Measurements from ENCODE around the gene ADSL. TPM values are rescaled to one million over a fixed set of nuclear protein-coding genes. Genes with fewer than 3 reads are reported as not detected.

The ADSL gene
- total RNA-seq, 3 donors from 2014 or later: 34.0 to 48.1 (median 42.8) TPM

DNA sequence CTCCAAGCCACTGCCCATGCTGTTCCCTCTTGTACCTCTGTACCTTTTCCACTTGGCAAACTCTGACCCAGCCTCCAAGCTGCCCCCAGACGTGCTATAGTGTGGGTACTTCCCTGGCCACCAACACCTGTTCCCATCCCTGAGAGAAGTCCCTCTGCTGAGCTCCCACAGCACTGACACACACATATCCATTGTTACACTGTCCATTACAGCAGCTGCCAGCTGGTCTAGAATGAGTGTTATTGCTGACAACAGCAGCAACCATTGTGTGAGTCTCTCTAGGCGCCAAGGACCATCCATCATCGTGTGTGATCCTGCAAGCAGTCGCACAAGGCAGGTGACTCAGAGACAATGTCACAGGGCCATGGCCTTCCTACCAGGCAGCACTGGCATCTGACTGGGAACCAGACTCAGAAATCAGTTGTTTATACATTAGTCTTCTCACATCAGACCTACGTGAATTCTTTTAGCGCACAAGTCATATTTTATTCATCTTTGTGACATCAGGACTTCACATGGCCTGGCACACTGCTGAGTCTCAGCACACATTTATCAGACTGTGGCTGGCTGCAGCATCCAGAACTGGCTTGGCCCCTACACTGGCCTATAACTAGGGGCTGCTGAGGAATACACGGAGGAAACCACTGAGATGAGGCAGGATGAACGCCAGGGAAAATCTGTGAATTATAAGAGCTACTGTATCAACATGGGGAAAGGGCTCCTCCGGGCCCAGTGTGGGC is 80.5 kb downstream of the ADSL start:
- Histone ChIP-seq H3K4me3 (no peak overlapping the region), H3K9me3 (no peaks in the 10 kb centered on the region), H3K36me3 (ENCODE audit: low read depth) (no peaks in the 10 kb centered on the region), H3K4me1 (ENCODE audit: low read depth) (no peaks in the 10 kb centered on the region)
- DNase-seq (no peak), ATAC-seq (no peak)
- TF ChIP-seq, protein P1, sequence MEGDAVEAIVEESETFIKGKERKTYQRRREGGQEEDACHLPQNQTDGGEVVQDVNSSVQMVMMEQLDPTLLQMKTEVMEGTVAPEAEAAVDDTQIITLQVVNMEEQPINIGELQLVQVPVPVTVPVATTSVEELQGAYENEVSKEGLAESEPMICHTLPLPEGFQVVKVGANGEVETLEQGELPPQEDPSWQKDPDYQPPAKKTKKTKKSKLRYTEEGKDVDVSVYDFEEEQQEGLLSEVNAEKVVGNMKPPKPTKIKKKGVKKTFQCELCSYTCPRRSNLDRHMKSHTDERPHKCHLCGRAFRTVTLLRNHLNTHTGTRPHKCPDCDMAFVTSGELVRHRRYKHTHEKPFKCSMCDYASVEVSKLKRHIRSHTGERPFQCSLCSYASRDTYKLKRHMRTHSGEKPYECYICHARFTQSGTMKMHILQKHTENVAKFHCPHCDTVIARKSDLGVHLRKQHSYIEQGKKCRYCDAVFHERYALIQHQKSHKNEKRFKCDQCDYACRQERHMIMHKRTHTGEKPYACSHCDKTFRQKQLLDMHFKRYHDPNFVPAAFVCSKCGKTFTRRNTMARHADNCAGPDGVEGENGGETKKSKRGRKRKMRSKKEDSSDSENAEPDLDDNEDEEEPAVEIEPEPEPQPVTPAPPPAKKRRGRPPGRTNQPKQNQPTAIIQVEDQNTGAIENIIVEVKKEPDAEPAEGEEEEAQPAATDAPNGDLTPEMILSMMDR (IDR thresholded peaks at IDR 0.05): no peak
- intact Hi-C loops (cut with DNase I, micrococcal nuclease): no loop called here

DNA sequence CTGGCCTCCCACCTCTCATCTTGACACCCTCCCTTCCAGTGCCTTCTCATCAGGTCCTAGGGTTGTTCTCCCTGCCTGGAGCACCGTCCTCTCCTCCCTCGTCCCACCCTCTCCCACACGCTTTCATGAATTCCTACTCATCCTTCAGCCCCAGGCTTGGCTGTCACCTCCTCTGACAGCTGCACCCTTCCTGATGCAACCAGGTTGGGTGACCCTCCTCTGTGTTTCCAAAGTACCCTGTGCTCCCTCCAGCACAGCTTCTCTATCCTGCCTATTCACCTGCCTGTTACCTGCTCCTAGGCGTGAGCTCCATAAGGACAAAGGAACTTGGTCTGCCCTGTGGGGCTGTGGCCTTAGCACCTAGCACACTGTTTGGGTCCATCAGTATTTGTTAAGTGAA is 82.5 kb downstream of the ADSL start:
- H3K9me3 ChIP-seq: no peaks in the 10 kb centered on the region
- TF ChIP-seq, protein P1 (IDR thresholded peaks at IDR 0.05): no peak
- no peak overlapping the region for H3K4me3 ChIP-seq
- H3K4me1 ChIP-seq (ENCODE audit: low read depth): no peaks in the 10 kb centered on the region
- ATAC-seq (no peak), DNase-seq (no peak)
- intact Hi-C loops (cut with DNase I, micrococcal nuclease): no loop called here
- no peaks in the 10 kb centered on the region for H3K36me3 ChIP-seq (ENCODE audit: low read depth)

DNA sequence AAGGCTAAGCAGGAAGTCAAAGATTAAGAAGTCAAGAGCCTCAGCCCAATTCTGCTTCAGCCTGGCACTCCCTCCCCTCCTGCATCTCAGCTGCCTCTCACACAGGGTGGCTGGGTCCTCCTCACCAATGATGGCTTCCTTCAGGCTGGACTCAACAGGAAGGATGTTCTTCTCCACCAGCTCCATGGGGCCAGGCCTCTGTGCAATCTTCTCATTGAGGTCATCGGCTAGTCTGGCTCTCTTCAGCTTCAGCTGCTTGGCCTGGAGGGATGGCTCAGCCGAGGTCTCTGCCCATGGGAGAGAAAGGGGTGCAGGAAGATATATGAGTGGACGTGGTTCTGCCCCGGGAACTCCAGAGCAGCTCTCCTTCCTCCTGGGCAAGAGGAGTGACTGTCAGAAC is 83.2 kb downstream of the ADSL start:
- Histone ChIP-seq H3K9me3 (no peaks in the 10 kb centered on the region), H3K4me1 (ENCODE audit: low read depth) (no peaks in the 10 kb centered on the region), H3K4me3 (no peak overlapping the region), H3K36me3 (ENCODE audit: low read depth) (no peaks in the 10 kb centered on the region)
- no peak for DNase-seq
- no peak for ATAC-seq
- TF ChIP-seq, protein P1 (IDR thresholded peaks at IDR 0.05): no peak
- intact Hi-C loops (cut with DNase I, micrococcal nuclease): no loop called here

DNA sequence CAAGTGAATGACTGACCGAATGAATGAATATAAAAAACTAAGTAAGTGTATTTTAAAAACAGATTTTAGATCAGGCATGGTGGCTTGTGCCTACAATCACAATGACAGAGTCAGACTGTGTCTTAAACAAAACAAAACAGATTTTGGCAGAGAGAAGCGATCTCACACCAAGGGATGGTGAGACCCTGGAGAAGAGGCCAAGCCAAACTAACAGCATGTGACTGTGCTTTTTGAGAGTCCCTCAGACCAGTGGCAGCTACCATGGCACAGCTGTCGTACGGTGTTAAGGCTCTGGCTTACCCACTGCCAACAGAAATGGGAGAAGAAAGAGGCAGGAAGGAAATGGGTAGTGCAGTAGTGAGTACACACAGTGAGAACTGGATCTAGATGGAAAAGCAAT is 84.7 kb downstream of the ADSL start:
- intact Hi-C loops (cut with DNase I, micrococcal nuclease): no loop called here
- H3K36me3 ChIP-seq (ENCODE audit: low read depth): no peaks in the 10 kb centered on the region
- H3K4me3 ChIP-seq: no peak overlapping the region
- DNase-seq: no peak
- H3K4me1 ChIP-seq (ENCODE audit: low read depth): no peaks in the 10 kb centered on the region
- H3K9me3 ChIP-seq: no peaks in the 10 kb centered on the region
- no peak for ATAC-seq
- TF ChIP-seq, protein P1 (IDR thresholded peaks at IDR 0.05): no peak

DNA sequence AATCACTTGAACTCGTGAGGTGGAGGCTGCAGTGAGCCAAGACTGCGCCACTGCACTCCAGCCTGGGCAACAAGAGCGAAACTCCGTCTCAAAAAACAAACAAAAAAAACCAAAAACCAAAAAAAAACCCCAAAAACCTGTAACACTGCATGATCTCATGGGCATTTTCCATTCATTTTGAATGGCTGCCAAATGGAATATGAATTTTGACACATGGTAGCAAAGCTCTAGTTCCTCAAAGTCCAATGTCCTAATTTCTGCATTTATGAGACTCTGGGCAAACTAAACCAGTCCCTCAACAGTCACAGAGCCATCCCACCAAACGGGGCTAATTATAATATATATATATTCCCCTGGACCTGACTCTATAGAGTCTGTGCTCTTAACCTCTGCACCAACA is 85.9 kb downstream of the ADSL start:
- ATAC-seq: no peak

More for the DNA sequence above, 85.9 kb downstream of the ADSL start:
- Histone ChIP-seq H3K4me1 (ENCODE audit: low read depth) (peaks cover 5% of the 10 kb centered on the region), H3K4me3 (no peak overlapping the region), H3K36me3 (ENCODE audit: low read depth) (no peaks in the 10 kb centered on the region), H3K9me3 (no peaks in the 10 kb centered on the region)
- TF ChIP-seq, protein P1 (IDR thresholded peaks at IDR 0.05): no peak
- DNase-seq: no peak
- intact Hi-C loops (cut with DNase I, micrococcal nuclease): no loop called here

All from mucosa of descending colon (tissue), 3 donors.